Uterus (tissue), 4 donors: Measurements from ENCODE around the gene TMC5. TPM values are rescaled to one million over a fixed set of nuclear protein-coding genes. Genes with fewer than 3 reads are reported as not detected.
A peak's percentile ranks its signal among the peaks of the same experiment; 100 is the strongest.
"Not testable (repeated sequence)": the region's sequence is repeated elsewhere in the genome, so short reads cannot be mapped to it uniquely, and the experiment has no call there.

ENCODE experiments used
- DNase-seq, 2 donors: peaks; one replicate each; pipeline ENCODE4 v3.0.0-alpha.2; 2019 to 2020
- H3K27ac ChIP-seq, 2 donors: fragments of 200-600 bp; sonication (generic); 1 replicate in 1 of 2; 2 replicates in 1 of 2; pipeline ENCODE4 v1.5.1; 2016 to 2018
- H3K27me3 ChIP-seq, 2 donors: fragments of 200-600 bp; sonication (generic); one replicate each; pipeline ENCODE4 v1.5.1; 2018 to 2019; ENCODE audit warnings: control low read depth in 1 of 2
- H3K36me3 ChIP-seq, 2 donors: fragments of 200-600 bp; sonication (generic); one replicate each; pipeline ENCODE4 v1.5.1; 2019; ENCODE audit warnings: control low read depth in 1 of 2
- H3K4me1 ChIP-seq, 2 donors: fragments of 200-600 bp; sonication (generic); one replicate each; pipeline ENCODE4 v1.5.1; 2018 to 2019; ENCODE audit warnings: control low read depth in 1 of 2
- H3K4me3 ChIP-seq, 2 donors: fragments of 200-600 bp; sonication (generic); 1 replicate in 1 of 2; 2 replicates in 1 of 2; pipeline ENCODE4 v1.5.1; 2018 to 2019; ENCODE audit warnings: mild to moderate bottlenecking in 1 of 2
- H3K9me3 ChIP-seq, 2 donors: fragments of 200-600 bp; sonication (generic); one replicate each; pipeline ENCODE4 v1.5.1; 2019; ENCODE audit warnings: control low read depth in 1 of 2
- CTCF ChIP-seq, 4 experiments: fragments of 200-600 bp in 2 of 4; fragments of 450-650 bp in 2 of 4; sonication (generic) in 2 of 4; IDR thresholded peaks; one replicate each; pipeline ENCODE4 v1.5.1; 2016 to 2019; ENCODE audit warnings: antibody characterized with exemption in 4 of 4, mild to moderate bottlenecking in 2 of 4, moderate library complexity in 1 of 4
- POLR2A ChIP-seq, 2 donors: fragments of 450-650 bp; IDR thresholded peaks; one replicate each; pipeline ENCODE4 v1.6.1; 2016; ENCODE audit warnings: antibody characterized with exemption in 2 of 2, mild to moderate bottlenecking in 1 of 2, moderate library complexity in 1 of 2
- intact Hi-C: fragments of 100-400 bp; cut with DNase I; formaldehyde crosslinking; loops from one replicate; pipeline ENCODE4 v1.15.1; 2023; ENCODE audit warnings: low total_unique reads
- total RNA-seq, 4 donors: library from RNA; depleted of rRNA in 3 of 4; stranded (reverse); fragments of >200 nt in 3 of 4; gene quantifications; one replicate each; pipeline versions ENCODE4 v1.1.0 to v1.2.4, GENCODE V29; 2014 to 2023
- donor health status: DM: yes; HTN: yes; CAD: no.

The TMC5 gene
- total RNA-seq, result 1 to 10 TPM in 1 of 4 donors, under 1 TPM in 1, not detected in 2; under 0.01 to 2.7 TPM

GRCh38 chr16:19417640-19418039 lies at the start of gene TMC5:
TSS of gene TMC5 (plus strand) at chr16:19417883. CDS start at chr16:19440039, 22,156 bp downstream.
- no peak for DNase-seq
- H3K27me3 ChIP-seq, result peaks cover 0 to 4% of the 10 kb centered on the region in 2 donors
- intact Hi-C loops, result no loop called here
- H3K4me1 ChIP-seq, result no peaks in the 10 kb centered on the region
- no peak within 1 kb of the TSS for H3K27ac ChIP-seq
- H3K9me3 ChIP-seq, result no peaks in the 10 kb centered on the region
- TF ChIP-seq CTCF (IDR thresholded peaks at IDR 0.05), result no peak
- no peak for TF ChIP-seq POLR2A (IDR thresholded peaks at IDR 0.05)
- H3K36me3 ChIP-seq, result no peaks in the 10 kb centered on the region
- H3K4me3 ChIP-seq, result no peak within 1 kb of the TSS

GRCh38 chr16:19372541-19372940 lies 45.1 kb upstream of the TMC5 start:
- not testable (repeated sequence) for H3K27me3 ChIP-seq, H3K9me3 ChIP-seq, H3K27ac ChIP-seq, DNase-seq, H3K4me3 ChIP-seq, H3K4me1 ChIP-seq, H3K36me3 ChIP-seq
- intact Hi-C loops, result loop anchor here (5.0 kb wide), 1 partner anchor 285 kb away; no protein-coding TSS in a partner anchor

- TF ChIP-seq POLR2A (IDR thresholded peaks at IDR 0.05) (no peak), CTCF (IDR thresholded peaks at IDR 0.05) (no peak)
- intact Hi-C loops, result loop anchor here (5.0 kb wide), 1 partner anchor 287 kb away; no protein-coding TSS in a partner anchor
- H3K36me3 ChIP-seq, result no peaks in the 10 kb centered on the region
- no peak overlapping the region for H3K27ac ChIP-seq
- no peak for DNase-seq
- no peaks in the 10 kb centered on the region for H3K27me3 ChIP-seq
- H3K9me3 ChIP-seq, result no peaks in the 10 kb centered on the region
- no peaks in the 10 kb centered on the region for H3K4me1 ChIP-seq
- no peak overlapping the region for H3K4me3 ChIP-seq
These were observed 43.3 kb upstream of the TMC5 start for GRCh38 chr16:19374402-19374801.

- no peaks in the 10 kb centered on the region for H3K36me3 ChIP-seq
- peak; percentile 21 to 29 for DNase-seq
- H3K9me3 ChIP-seq, result no peaks in the 10 kb centered on the region
- TF ChIP-seq CTCF (IDR thresholded peaks at IDR 0.05) (peak; percentile 74 to 82 (median 80)), POLR2A (IDR thresholded peaks at IDR 0.05) (no peak)
- H3K4me3 ChIP-seq, result no peak overlapping the region
- H3K4me1 ChIP-seq, result no peaks in the 10 kb centered on the region
- H3K27ac ChIP-seq, result no peak overlapping the region
- no peaks in the 10 kb centered on the region for H3K27me3 ChIP-seq
- intact Hi-C loops, result no loop called here
These were observed 42.0 kb upstream of the TMC5 start for GRCh38 chr16:19375561-19376158.

GRCh38 chr16:19377864-19378263 lies 39.8 kb upstream of the TMC5 start:
- intact Hi-C loops, result no loop called here

More at GRCh38 chr16:19377864-19378263, 39.8 kb upstream of the TMC5 start:
- no peak overlapping the region for H3K27ac ChIP-seq
- no peaks in the 10 kb centered on the region for H3K27me3 ChIP-seq
- no peak for DNase-seq
- no peaks in the 10 kb centered on the region for H3K9me3 ChIP-seq
- H3K36me3 ChIP-seq, result no peaks in the 10 kb centered on the region
- no peak overlapping the region for H3K4me3 ChIP-seq
- no peak for TF ChIP-seq POLR2A (IDR thresholded peaks at IDR 0.05)
- TF ChIP-seq CTCF (IDR thresholded peaks at IDR 0.05), result no peak
- no peaks in the 10 kb centered on the region for H3K4me1 ChIP-seq
